CD4-positive, alpha-beta T cell (primary cell): ENCODE data around the gene TUB. TPM values are rescaled to one million over a fixed set of nuclear protein-coding genes. Genes with fewer than 3 reads are reported as not detected.
A peak's percentile ranks its signal among the peaks of the same experiment; 100 is the strongest.

Source experiments
- ATAC-seq: fragments of 200-7000 bp; cut with Tn5 transposase; one replicate; pipeline ENCODE4 v1.10.0; 2022; ENCODE audit warnings: mild to moderate bottlenecking; ENCODE audit not compliant: poor library complexity
- CTCF ChIA-PET: fragments of 350-600 bp; sonication (Branson Sonifier 250); formaldehyde crosslinking; loops from one replicate; lab custom pipeline; 2021; ENCODE audit warnings: antibody characterized with exemption, inconsistent platforms; lab: Charles Lee
- POLR2A ChIA-PET: fragments of 350-600 bp; sonication (Branson Sonifier 250); formaldehyde crosslinking; loops from one replicate; lab custom pipeline; 2021; ENCODE audit warnings: antibody characterized with exemption, inconsistent platforms; lab: Charles Lee
- DNase-seq, 14 experiments: peaks; one replicate each; pipeline ENCODE4 v3.0.0-alpha.2; 2013 to 2020; ENCODE audit warnings: mixed read lengths in 2 of 14
- H3K27ac ChIP-seq, 2 donors: one replicate each; pipeline versions ENCODE4 v1.5.1 to v1.7.0; 2013; ENCODE audit warnings: low read length in 2 of 2, low read depth in 1 of 2, mild to moderate bottlenecking in 1 of 2
- H3K27me3 ChIP-seq, 2 experiments: 1 replicate in 1 of 2; 2 replicates in 1 of 2; pipeline versions ENCODE4 v1.6.1 to v1.7.0; 2013; ENCODE audit warnings: low read length in 2 of 2, control low read depth in 1 of 2, mild to moderate bottlenecking in 1 of 2, moderate library complexity in 1 of 2; ENCODE audit not compliant: insufficient read depth in 2 of 2, control insufficient read depth in 1 of 2
- H3K36me3 ChIP-seq: one replicate; pipeline ENCODE4 v1.6.1; 2013; ENCODE audit warnings: low read length, control low read depth; ENCODE audit not compliant: insufficient read depth
- H3K4me1 ChIP-seq: one replicate; pipeline ENCODE4 v1.6.1; 2013; ENCODE audit warnings: low read length, control low read depth; ENCODE audit not compliant: insufficient read depth
- H3K4me3 ChIP-seq: one replicate; pipeline ENCODE4 v1.5.1; 2013; ENCODE audit warnings: mild to moderate bottlenecking, low read length, moderate library complexity
- H3K9me3 ChIP-seq, 2 experiments: 1 replicate in 1 of 2; 2 replicates in 1 of 2; pipeline versions ENCODE4 v1.6.1 to v1.7.0; 2013; ENCODE audit warnings: low read length in 2 of 2, mild to moderate bottlenecking in 2 of 2, control low read depth in 1 of 2, moderate library complexity in 1 of 2; ENCODE audit not compliant: control insufficient read depth in 1 of 2, insufficient read depth in 1 of 2
- H3K27ac Mint-ChIP-seq: one replicate; pipeline ENCODE4 v1.8.0; 2020; ENCODE audit warnings: mixed read lengths
- H3K27me3 Mint-ChIP-seq: one replicate; pipeline ENCODE4 v1.8.0; 2021; ENCODE audit warnings: mixed read lengths
- H3K36me3 Mint-ChIP-seq: one replicate; pipeline ENCODE4 v1.8.0; 2021; ENCODE audit warnings: low read depth, mixed read lengths
- H3K4me1 Mint-ChIP-seq: one replicate; pipeline ENCODE4 v1.8.0; 2021; ENCODE audit warnings: low read depth, mixed read lengths
- H3K4me3 Mint-ChIP-seq: one replicate; pipeline ENCODE4 v1.8.0; 2020; ENCODE audit warnings: mild to moderate bottlenecking, mixed read lengths
- H3K9me3 Mint-ChIP-seq: one replicate; pipeline ENCODE4 v1.8.0; 2020; ENCODE audit warnings: mixed read lengths
- CTCF ChIP-seq: fragments of 200-600 bp; IDR thresholded peaks from one replicate; pipeline ENCODE4 v1.8.0; 2022; ENCODE audit warnings: antibody characterized with exemption, mild to moderate bottlenecking
- intact Hi-C, 2 experiments: fragments of 100-400 bp; cut with DNase I in 1 of 2; cut with micrococcal nuclease in 1 of 2; formaldehyde crosslinking; loops; one replicate each; pipeline versions ENCODE4 v1.15.1 to v1.9.0; 2023 to 2025; cut with DNase I, micrococcal nuclease
- total RNA-seq, 174 experiments: library from RNA in 2 of 174; stranded (reverse) in 2 of 174; gene quantifications; one replicate each; pipeline ENCODE4 v1.2.3 and lab custom pipeline; 2021 to 2026

The TUB gene
- total RNA-seq, 2 experiments from 2014 or later = 0.08 TPM; not detected in 1

GRCh38 chr11:8090756-8091155 lies 9.7 kb downstream of the TUB start:
- no peak for TF ChIP-seq CTCF
- intact Hi-C loops = loop anchor here in 1 of 2 experiments (2.0 kb wide), 1 partner anchor 84 kb away; no protein-coding TSS in a partner anchor
- no peaks in the 10 kb centered on the region for H3K9me3 Mint-ChIP-seq
- no peak overlapping the region for H3K4me3 Mint-ChIP-seq
- H3K4me1 Mint-ChIP-seq = peaks cover 5% of the 10 kb centered on the region
- DNase-seq (peak in 3 of 14 experiments; percentile 17 to 30 (median 27)), ATAC-seq (no peak)
- Histone ChIP-seq H3K4me3 (no peak overlapping the region), H3K36me3 (no peaks in the 10 kb centered on the region), H3K27me3 (no peaks in the 10 kb centered on the region), H3K9me3 (peaks cover 0 to 4% of the 10 kb centered on the region in 2 experiments), H3K27ac (no peak overlapping the region), H3K4me1 (no peaks in the 10 kb centered on the region)
- H3K36me3 Mint-ChIP-seq = no peaks in the 10 kb centered on the region
- peaks cover 13% of the 10 kb centered on the region for H3K27me3 Mint-ChIP-seq
- no peak overlapping the region for H3K27ac Mint-ChIP-seq
- ChIA-PET CTCF (interaction anchor here (0.6 to 1.5 kb wide), 3 partner anchors 9 to 84 kb away, joined by 3 to 4 read pairs (median 4); no protein-coding TSS in a partner anchor), POLR2A (no interaction called here)

- CTCF ChIA-PET = interaction anchor here (0.6 kb wide), 1 partner anchor 63 kb away, joined by 3 read pairs; no protein-coding TSS in a partner anchor
- TF ChIP-seq CTCF = no peak
- H3K4me3 ChIP-seq = no peak overlapping the region
- no peaks in the 10 kb centered on the region for H3K27me3 ChIP-seq
- no peak overlapping the region for H3K27ac ChIP-seq
- ATAC-seq (no peak), DNase-seq (no peak)
- POLR2A ChIA-PET = no interaction called here
- Mint-ChIP-seq H3K27ac (no peak overlapping the region), H3K9me3 (no peaks in the 10 kb centered on the region), H3K4me3 (no peak overlapping the region), H3K4me1 (peaks cover 5% of the 10 kb centered on the region), H3K27me3 (peaks cover 3% of the 10 kb centered on the region), H3K36me3 (no peaks in the 10 kb centered on the region)
- H3K36me3 ChIP-seq = no peaks in the 10 kb centered on the region
- H3K9me3 ChIP-seq = peaks cover 0 to 4% of the 10 kb centered on the region in 2 experiments
- intact Hi-C loops = loop anchor here in 1 of 2 experiments (2.0 kb wide), 1 partner anchor 85 kb away; no protein-coding TSS in a partner anchor
- H3K4me1 ChIP-seq = no peaks in the 10 kb centered on the region
These were observed 10.7 kb downstream of the TUB start for GRCh38 chr11:8091721-8092120.

GRCh38 chr11:8092587-8093424 lies 11.8 kb downstream of the TUB start:
- no peak for ATAC-seq
- peaks cover 0 to 4% of the 10 kb centered on the region in 2 experiments for H3K9me3 ChIP-seq
- TF ChIP-seq CTCF = peak; percentile 16
- POLR2A ChIA-PET = no interaction called here
- CTCF ChIA-PET = interaction anchor here (0.5 to 0.6 kb wide), 2 partner anchors 398 to 1399 kb away, joined by 4 read pairs; no protein-coding TSS in a partner anchor
- Mint-ChIP-seq H3K27me3 (no peaks in the 10 kb centered on the region), H3K27ac (no peak overlapping the region), H3K4me3 (no peak overlapping the region), H3K36me3 (no peaks in the 10 kb centered on the region), H3K4me1 (peaks cover 5% of the 10 kb centered on the region), H3K9me3 (no peaks in the 10 kb centered on the region)
- H3K4me1 ChIP-seq = no peaks in the 10 kb centered on the region
- peak in 5 of 14 experiments; percentile 8 to 45 (median 30) for DNase-seq
- H3K27ac ChIP-seq = no peak overlapping the region
- H3K36me3 ChIP-seq = no peaks in the 10 kb centered on the region
- no peak overlapping the region for H3K4me3 ChIP-seq
- no peaks in the 10 kb centered on the region for H3K27me3 ChIP-seq
- intact Hi-C loops = no loop called here
